ENCODE measurements around the gene MYOM3. TPM values are rescaled to one million over a fixed set of nuclear protein-coding genes. Genes with fewer than 3 reads are reported as not detected.

MYOM3 gene
- total RNA-seq, 1 experiment from 2014 or later = not detected

DNA sequence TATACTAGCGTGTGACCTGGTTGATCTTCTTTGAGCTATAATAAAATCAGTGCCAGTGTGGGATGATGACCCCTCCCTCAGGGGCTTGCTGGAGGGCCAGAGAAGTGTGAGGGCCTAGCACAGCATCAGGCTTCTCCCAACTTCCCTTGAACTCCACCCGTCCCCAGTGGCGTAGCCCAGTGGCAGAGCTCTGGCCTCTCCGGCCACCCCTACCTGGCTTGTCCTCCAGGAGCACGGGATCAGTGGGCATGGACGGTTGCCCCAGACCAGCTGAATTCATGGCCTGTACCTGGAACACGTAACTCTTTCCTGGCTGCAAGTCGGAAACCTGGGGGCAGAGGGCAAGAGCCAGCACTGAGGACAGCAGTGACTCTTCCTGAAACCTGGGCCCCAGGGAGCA is 36.0 kb downstream of the MYOM3 start:
- Histone ChIP-seq H3K4me1 (ENCODE audit: insufficient read depth, low read length, poor library complexity, severe bottlenecking) (no peaks in the 10 kb centered on the region), H3K4me3 (ENCODE audit: low read depth, low read length, poor library complexity, severe bottlenecking) (no peak overlapping the region)

DNA sequence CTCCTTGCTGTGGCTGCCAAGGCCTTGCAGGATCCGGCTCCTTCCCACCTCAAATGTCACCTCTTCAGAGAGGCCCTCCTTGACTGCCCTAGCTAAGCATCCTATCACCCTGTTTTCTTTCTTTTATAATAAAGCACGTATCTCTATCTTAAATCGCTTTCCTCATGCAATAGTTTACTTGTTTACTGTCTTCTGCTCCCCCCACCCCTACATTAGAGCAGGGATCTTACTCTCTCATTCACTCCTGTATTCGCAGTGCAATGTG is 36.4 kb downstream of the MYOM3 start:
- Histone ChIP-seq H3K27me3 (replicated peaks; ENCODE audit: insufficient read depth, low read depth, low read length, poor library complexity) (no peaks in the 10 kb centered on the region), H3K36me3 (ENCODE audit: insufficient read depth, low read length, poor library complexity, severe bottlenecking) (no peaks in the 10 kb centered on the region), H3K4me1 (ENCODE audit: insufficient read depth, low read length, poor library complexity, severe bottlenecking) (no peaks in the 10 kb centered on the region), H3K9me3 (ENCODE audit: low read depth, low read length, poor library complexity, severe bottlenecking) (no peaks in the 10 kb centered on the region), H3K27ac (ENCODE audit: low read depth, low read length, poor library complexity, severe bottlenecking) (no peak overlapping the region), H3K4me3 (ENCODE audit: low read depth, low read length, poor library complexity, severe bottlenecking) (no peak overlapping the region)
- TF ChIP-seq, protein P1, sequence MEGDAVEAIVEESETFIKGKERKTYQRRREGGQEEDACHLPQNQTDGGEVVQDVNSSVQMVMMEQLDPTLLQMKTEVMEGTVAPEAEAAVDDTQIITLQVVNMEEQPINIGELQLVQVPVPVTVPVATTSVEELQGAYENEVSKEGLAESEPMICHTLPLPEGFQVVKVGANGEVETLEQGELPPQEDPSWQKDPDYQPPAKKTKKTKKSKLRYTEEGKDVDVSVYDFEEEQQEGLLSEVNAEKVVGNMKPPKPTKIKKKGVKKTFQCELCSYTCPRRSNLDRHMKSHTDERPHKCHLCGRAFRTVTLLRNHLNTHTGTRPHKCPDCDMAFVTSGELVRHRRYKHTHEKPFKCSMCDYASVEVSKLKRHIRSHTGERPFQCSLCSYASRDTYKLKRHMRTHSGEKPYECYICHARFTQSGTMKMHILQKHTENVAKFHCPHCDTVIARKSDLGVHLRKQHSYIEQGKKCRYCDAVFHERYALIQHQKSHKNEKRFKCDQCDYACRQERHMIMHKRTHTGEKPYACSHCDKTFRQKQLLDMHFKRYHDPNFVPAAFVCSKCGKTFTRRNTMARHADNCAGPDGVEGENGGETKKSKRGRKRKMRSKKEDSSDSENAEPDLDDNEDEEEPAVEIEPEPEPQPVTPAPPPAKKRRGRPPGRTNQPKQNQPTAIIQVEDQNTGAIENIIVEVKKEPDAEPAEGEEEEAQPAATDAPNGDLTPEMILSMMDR (conservative IDR thresholded peaks at IDR 0.05; ENCODE audit: low read depth, low read length) = no peak
- TF ChIP-seq EZH2 (IDR thresholded peaks at IDR 0.05; ENCODE audit: borderline replicate concordance, low read depth, low read length, poor library complexity, severe bottlenecking) = no peak
- ChIA-PET CTCF (no interaction called here), POLR2A (ENCODE audit: low non-redundant PET) (no interaction called here)
- intact Hi-C loops (cut with micrococcal nuclease; ENCODE audit: unreplicated experiment) = no loop called here
- no peak for DNase-seq (ENCODE audit: low spot score)
- BruUV-seq (replicated peaks) = no TSS peak

More for the DNA sequence above, 36.0 kb downstream of the MYOM3 start:
- H3K27ac ChIP-seq (ENCODE audit: low read depth, low read length, poor library complexity, severe bottlenecking) = no peak overlapping the region
- ChIA-PET CTCF (no interaction called here), POLR2A (ENCODE audit: low non-redundant PET) (no interaction called here)
- BruUV-seq (replicated peaks) = no TSS peak
- DNase-seq (ENCODE audit: low spot score) = no peak
- no peaks in the 10 kb centered on the region for H3K36me3 ChIP-seq (ENCODE audit: insufficient read depth, low read length, poor library complexity, severe bottlenecking)
- H3K9me3 ChIP-seq (ENCODE audit: low read depth, low read length, poor library complexity, severe bottlenecking) = no peaks in the 10 kb centered on the region
- intact Hi-C loops (cut with micrococcal nuclease; ENCODE audit: unreplicated experiment) = no loop called here
- TF ChIP-seq, protein P1 (conservative IDR thresholded peaks at IDR 0.05; ENCODE audit: low read depth, low read length) = no peak
- TF ChIP-seq EZH2 (IDR thresholded peaks at IDR 0.05; ENCODE audit: borderline replicate concordance, low read depth, low read length, poor library complexity, severe bottlenecking) = no peak
- no peaks in the 10 kb centered on the region for H3K27me3 ChIP-seq (replicated peaks; ENCODE audit: insufficient read depth, low read depth, low read length, poor library complexity)

- Histone ChIP-seq H3K36me3 (ENCODE audit: insufficient read depth, low read length, poor library complexity, severe bottlenecking) (no peaks in the 10 kb centered on the region), H3K27me3 (replicated peaks; ENCODE audit: insufficient read depth, low read depth, low read length, poor library complexity) (no peaks in the 10 kb centered on the region), H3K4me1 (ENCODE audit: insufficient read depth, low read length, poor library complexity, severe bottlenecking) (no peaks in the 10 kb centered on the region), H3K27ac (ENCODE audit: low read depth, low read length, poor library complexity, severe bottlenecking) (no peak overlapping the region), H3K4me3 (ENCODE audit: low read depth, low read length, poor library complexity, severe bottlenecking) (no peak overlapping the region), H3K9me3 (ENCODE audit: low read depth, low read length, poor library complexity, severe bottlenecking) (no peaks in the 10 kb centered on the region)
- BruUV-seq (replicated peaks) = no TSS peak
- intact Hi-C loops (cut with micrococcal nuclease; ENCODE audit: unreplicated experiment) = loop anchor here (5.0 kb wide), 1 partner anchor 122 kb away; no protein-coding TSS in a partner anchor
- ChIA-PET POLR2A (ENCODE audit: low non-redundant PET) (no interaction called here), CTCF (no interaction called here)
- no peak for DNase-seq (ENCODE audit: low spot score)
- no peak for TF ChIP-seq EZH2 (IDR thresholded peaks at IDR 0.05; ENCODE audit: borderline replicate concordance, low read depth, low read length, poor library complexity, severe bottlenecking)
- TF ChIP-seq, protein P1 (conservative IDR thresholded peaks at IDR 0.05; ENCODE audit: low read depth, low read length) = no peak
Observed at GRCh38 chr1:24074817-24075589, 36.9 kb downstream of the MYOM3 start.

All from A673 (cell line).